MM.1S (cell line): ENCODE measurements around the gene FAM78B.

Experiments used
- EZH2 ChIP-seq: fragments of 300-600 bp; sonication (generic); optimal IDR thresholded peaks from 2 replicates; pipeline ENCODE3; 2017; ENCODE audit warnings: low read depth, mild to moderate bottlenecking, antibody characterized with exemption, low read length, mixed read lengths
- TF ChIP-seq, protein P1 (sequence below): fragments of 300-600 bp; sonication (generic); IDR thresholded peaks from 2 replicates; pipeline ENCODE4 v1.5.1; 2016; ENCODE audit warnings: antibody characterized with exemption, low read length, mixed read lengths

DNA sequence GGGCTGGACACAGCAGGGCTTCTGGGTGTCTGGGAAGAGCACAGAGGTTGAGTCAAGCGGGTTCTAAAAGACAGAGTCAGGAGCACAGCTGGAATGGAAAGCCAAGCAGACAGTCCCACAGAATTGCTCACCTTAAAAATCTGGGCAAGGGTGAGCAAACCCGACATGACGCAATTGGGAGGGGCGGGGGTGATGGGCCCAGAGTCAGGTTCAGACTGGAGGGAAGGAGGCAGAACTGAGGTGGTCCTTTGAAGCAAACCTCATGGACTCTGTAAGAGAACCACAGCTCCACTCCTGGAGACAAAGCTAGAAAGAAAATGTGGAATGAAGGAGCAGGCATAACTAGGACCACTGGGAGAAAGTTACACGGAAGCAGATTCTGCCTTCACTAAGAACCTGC is 49.0 kb downstream of the FAM78B start:
- TF ChIP-seq, protein P1, sequence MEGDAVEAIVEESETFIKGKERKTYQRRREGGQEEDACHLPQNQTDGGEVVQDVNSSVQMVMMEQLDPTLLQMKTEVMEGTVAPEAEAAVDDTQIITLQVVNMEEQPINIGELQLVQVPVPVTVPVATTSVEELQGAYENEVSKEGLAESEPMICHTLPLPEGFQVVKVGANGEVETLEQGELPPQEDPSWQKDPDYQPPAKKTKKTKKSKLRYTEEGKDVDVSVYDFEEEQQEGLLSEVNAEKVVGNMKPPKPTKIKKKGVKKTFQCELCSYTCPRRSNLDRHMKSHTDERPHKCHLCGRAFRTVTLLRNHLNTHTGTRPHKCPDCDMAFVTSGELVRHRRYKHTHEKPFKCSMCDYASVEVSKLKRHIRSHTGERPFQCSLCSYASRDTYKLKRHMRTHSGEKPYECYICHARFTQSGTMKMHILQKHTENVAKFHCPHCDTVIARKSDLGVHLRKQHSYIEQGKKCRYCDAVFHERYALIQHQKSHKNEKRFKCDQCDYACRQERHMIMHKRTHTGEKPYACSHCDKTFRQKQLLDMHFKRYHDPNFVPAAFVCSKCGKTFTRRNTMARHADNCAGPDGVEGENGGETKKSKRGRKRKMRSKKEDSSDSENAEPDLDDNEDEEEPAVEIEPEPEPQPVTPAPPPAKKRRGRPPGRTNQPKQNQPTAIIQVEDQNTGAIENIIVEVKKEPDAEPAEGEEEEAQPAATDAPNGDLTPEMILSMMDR: no peak
- TF ChIP-seq EZH2: no peak
